Neural progenitor cell (in vitro differentiated cells): ENCODE results near the gene NOS1AP. TPM values are rescaled to one million over a fixed set of nuclear protein-coding genes. Genes with fewer than 3 reads are reported as not detected.
A peak's percentile ranks its signal among the peaks of the same experiment; 100 is the strongest.
"Not testable (repeated sequence)": the region's sequence is repeated elsewhere in the genome, so short reads cannot be mapped to it uniquely, and the experiment has no call there.

Experiments
- DNase-seq: peaks from one replicate; pipeline ENCODE4 v3.0.0-alpha.2; 2016; ENCODE audit warnings: low spot score
- H2AFZ ChIP-seq: fragments of 200-600 bp; sonication (generic); replicated peaks from 2 replicates; pipeline ENCODE4 v1.6.1; 2016; ENCODE audit warnings: antibody characterized with exemption
- H3F3A ChIP-seq: fragments of 200-600 bp; sonication (generic); 2 replicates; pipeline ENCODE4 v1.6.1; 2016; ENCODE audit warnings: antibody characterized with exemption, low read depth
- H3K27ac ChIP-seq: fragments of 200-600 bp; sonication (generic); 2 replicates; pipeline ENCODE4 v1.5.1; 2016; ENCODE audit warnings: mild to moderate bottlenecking
- H3K27me3 ChIP-seq: fragments of 200-600 bp; sonication (generic); 2 replicates; pipeline ENCODE4 v1.6.1; 2016; ENCODE audit warnings: mild to moderate bottlenecking, moderate library complexity
- H3K36me3 ChIP-seq: fragments of 200-600 bp; sonication (generic); 2 replicates; pipeline ENCODE4 v1.5.1; 2016
- H3K4me1 ChIP-seq: fragments of 200-600 bp; sonication (generic); 2 replicates; pipeline ENCODE4 v1.6.1; 2016; ENCODE audit warnings: mixed run types
- H3K4me2 ChIP-seq: fragments of 200-600 bp; sonication (generic); 2 replicates; pipeline ENCODE4 v1.6.1; 2016
- H3K4me3 ChIP-seq: fragments of 200-600 bp; sonication (generic); 2 replicates; pipeline ENCODE4 v1.5.1; 2016
- H3K79me2 ChIP-seq: fragments of 200-600 bp; sonication (generic); 2 replicates; pipeline ENCODE4 v1.6.1; 2016; ENCODE audit warnings: low read depth
- H3K9ac ChIP-seq: fragments of 200-600 bp; sonication (generic); 2 replicates; pipeline ENCODE4 v1.6.1; 2016
- H3K9me3 ChIP-seq: fragments of 200-600 bp; sonication (generic); 2 replicates; pipeline ENCODE4 v1.5.1; 2016; ENCODE audit warnings: low read depth
- H4K20me1 ChIP-seq: fragments of 200-600 bp; sonication (generic); 2 replicates; pipeline ENCODE4 v1.6.1; 2016; ENCODE audit warnings: low read depth
- H3K27ac Mint-ChIP-seq: 3 replicates; pipeline ENCODE4 v1.8.0; 2021; ENCODE audit warnings: mixed read lengths
- H3K27me3 Mint-ChIP-seq: 2 replicates; pipeline ENCODE4 v1.8.0; 2022; ENCODE audit warnings: low read depth, mild to moderate bottlenecking, inconsistent platforms, moderate library complexity, mixed read lengths; ENCODE audit not compliant: insufficient read depth
- H3K36me3 Mint-ChIP-seq: 3 replicates; pipeline ENCODE4 v1.8.0; 2021; ENCODE audit warnings: mixed read lengths
- H3K4me1 Mint-ChIP-seq: 3 replicates; pipeline ENCODE4 v1.8.0; 2021; ENCODE audit warnings: mixed read lengths
- H3K4me3 Mint-ChIP-seq: 3 replicates; pipeline ENCODE4 v1.8.0; 2021; ENCODE audit warnings: mild to moderate bottlenecking, moderate library complexity, mixed read lengths
- H3K9me3 Mint-ChIP-seq: 3 replicates; pipeline ENCODE4 v1.8.0; 2020; ENCODE audit warnings: mixed read lengths
- EZH2 ChIP-seq: fragments of 200-600 bp; sonication (generic); IDR thresholded peaks from 2 replicates; pipeline ENCODE4 v1.6.1; 2017; ENCODE audit warnings: antibody characterized with exemption, mild to moderate bottlenecking, moderate library complexity
- EZH2phosphoT487 ChIP-seq: fragments of 200-600 bp; sonication (generic); IDR thresholded peaks from 2 replicates; pipeline ENCODE4 v1.6.1; 2017; ENCODE audit warnings: antibody characterized with exemption
- total RNA-seq: library from RNA; depleted of rRNA; stranded (reverse); fragments of >200 nt; gene quantifications from 2 replicates; pipeline ENCODE4 v1.2.3, GENCODE V29; 2015; ENCODE audit warnings: low replicate concordance
- TF ChIP-seq, protein P1 (sequence below): fragments of 200-600 bp; sonication (generic); IDR thresholded peaks from 2 replicates; pipeline ENCODE4 v1.5.1; 2017; ENCODE audit warnings: antibody characterized with exemption, mild to moderate bottlenecking

The NOS1AP gene
- total RNA-seq, 1 donor from 2014 or later: 2.4 TPM

DNA sequence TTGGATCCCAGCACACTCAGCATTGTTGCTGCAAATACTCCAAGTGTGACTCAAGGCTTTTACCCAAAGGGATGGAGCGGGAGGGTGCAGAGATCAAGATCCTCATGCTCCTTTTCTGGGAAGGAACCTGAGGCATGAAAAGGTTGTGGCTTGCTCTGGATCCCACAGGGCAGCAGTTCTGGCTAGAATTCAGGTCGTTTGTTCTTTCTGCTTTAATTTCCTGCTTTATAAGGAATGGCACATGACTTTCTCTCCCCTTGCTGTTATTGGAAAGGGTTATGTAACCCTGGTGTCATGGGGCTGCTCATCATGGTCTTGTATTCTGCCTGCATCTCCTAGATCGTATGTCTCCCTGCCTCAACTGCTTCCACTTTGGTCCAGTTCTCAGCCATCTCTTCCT lies 101.6 kb downstream of the NOS1AP start:
- Mint-ChIP-seq H3K4me3 (no peak overlapping the region), H3K27me3 (peaks cover 2% of the 10 kb centered on the region), H3K36me3 (no peaks in the 10 kb centered on the region), H3K4me1 (peaks cover 72% of the 10 kb centered on the region), H3K27ac (peak overlapping the region; percentile 27), H3K9me3 (no peaks in the 10 kb centered on the region)
- DNase-seq: no peak
- H3K79me2 ChIP-seq: peaks cover 34% of the 10 kb centered on the region
- H3K9ac ChIP-seq: no peak overlapping the region
- TF ChIP-seq EZH2 (no peak), EZH2phosphoT487 (no peak)
- TF ChIP-seq, protein P1, sequence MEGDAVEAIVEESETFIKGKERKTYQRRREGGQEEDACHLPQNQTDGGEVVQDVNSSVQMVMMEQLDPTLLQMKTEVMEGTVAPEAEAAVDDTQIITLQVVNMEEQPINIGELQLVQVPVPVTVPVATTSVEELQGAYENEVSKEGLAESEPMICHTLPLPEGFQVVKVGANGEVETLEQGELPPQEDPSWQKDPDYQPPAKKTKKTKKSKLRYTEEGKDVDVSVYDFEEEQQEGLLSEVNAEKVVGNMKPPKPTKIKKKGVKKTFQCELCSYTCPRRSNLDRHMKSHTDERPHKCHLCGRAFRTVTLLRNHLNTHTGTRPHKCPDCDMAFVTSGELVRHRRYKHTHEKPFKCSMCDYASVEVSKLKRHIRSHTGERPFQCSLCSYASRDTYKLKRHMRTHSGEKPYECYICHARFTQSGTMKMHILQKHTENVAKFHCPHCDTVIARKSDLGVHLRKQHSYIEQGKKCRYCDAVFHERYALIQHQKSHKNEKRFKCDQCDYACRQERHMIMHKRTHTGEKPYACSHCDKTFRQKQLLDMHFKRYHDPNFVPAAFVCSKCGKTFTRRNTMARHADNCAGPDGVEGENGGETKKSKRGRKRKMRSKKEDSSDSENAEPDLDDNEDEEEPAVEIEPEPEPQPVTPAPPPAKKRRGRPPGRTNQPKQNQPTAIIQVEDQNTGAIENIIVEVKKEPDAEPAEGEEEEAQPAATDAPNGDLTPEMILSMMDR: no peak
- H3F3A ChIP-seq: peaks cover 48% of the 10 kb centered on the region
- H3K4me1 ChIP-seq: peaks cover 64% of the 10 kb centered on the region
- no peak overlapping the region for H3K4me2 ChIP-seq
- no peak overlapping the region for H3K27ac ChIP-seq
- H3K9me3 ChIP-seq: no peaks in the 10 kb centered on the region
- H4K20me1 ChIP-seq: no peaks in the 10 kb centered on the region
- H3K36me3 ChIP-seq: no peaks in the 10 kb centered on the region
- H2AFZ ChIP-seq: no peak overlapping the region
- no peaks in the 10 kb centered on the region for H3K27me3 ChIP-seq
- no peak overlapping the region for H3K4me3 ChIP-seq

DNA sequence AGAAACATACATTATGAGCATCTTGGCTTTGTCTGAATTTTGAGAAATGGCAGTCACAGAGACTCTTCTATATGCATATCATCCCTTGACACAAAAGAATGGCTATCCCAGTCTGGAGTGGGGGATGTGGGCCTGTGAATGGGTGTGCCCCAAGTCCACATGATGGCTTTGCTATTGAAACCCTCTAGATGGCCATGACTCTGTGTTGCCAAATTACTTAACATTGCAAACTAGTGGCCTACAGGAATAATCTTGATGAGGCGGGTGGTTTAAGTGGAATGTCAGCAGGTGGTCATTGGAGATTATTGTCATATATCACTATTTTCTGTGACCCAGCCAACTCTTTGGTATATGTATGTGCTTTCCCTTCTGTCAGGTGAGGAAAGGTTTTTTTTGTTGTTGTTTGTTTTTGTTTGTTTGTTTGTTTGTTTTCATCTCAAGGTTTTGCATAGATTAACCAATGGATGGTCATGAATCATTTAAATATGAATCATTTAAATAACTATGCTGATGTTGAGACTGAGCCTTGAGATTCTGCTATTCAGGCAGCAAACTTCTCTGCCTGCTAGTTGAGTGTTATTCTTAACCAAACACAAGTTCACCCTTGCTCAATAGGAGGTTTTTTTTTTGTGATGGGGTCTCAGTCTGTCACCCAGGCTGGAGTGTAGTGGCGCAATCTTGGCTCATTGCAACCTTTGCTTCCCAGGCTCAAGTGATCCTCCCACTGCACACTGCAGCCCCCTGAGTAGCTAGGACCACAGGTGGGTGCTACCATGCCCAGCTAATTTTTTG lies 103.0 kb downstream of the NOS1AP start:
- Mint-ChIP-seq H3K4me1 (peaks cover 70% of the 10 kb centered on the region), H3K9me3 (no peaks in the 10 kb centered on the region), H3K27ac (no peak overlapping the region), H3K36me3 (no peaks in the 10 kb centered on the region), H3K4me3 (no peak overlapping the region), H3K27me3 (peaks cover 2% of the 10 kb centered on the region)
- Histone ChIP-seq H3K4me2 (no peak overlapping the region), H4K20me1 (no peaks in the 10 kb centered on the region), H3K27me3 (no peaks in the 10 kb centered on the region), H3F3A (peaks cover 44% of the 10 kb centered on the region), H3K4me3 (no peak overlapping the region), H3K9me3 (no peaks in the 10 kb centered on the region), H2AFZ (no peak overlapping the region), H3K79me2 (peaks cover 21% of the 10 kb centered on the region), H3K36me3 (no peaks in the 10 kb centered on the region), H3K4me1 (peaks cover 62% of the 10 kb centered on the region), H3K9ac (no peak overlapping the region), H3K27ac (no peak overlapping the region)
- DNase-seq: no peak
- TF ChIP-seq, protein P1: no peak
- TF ChIP-seq EZH2 (no peak), EZH2phosphoT487 (no peak)

DNA sequence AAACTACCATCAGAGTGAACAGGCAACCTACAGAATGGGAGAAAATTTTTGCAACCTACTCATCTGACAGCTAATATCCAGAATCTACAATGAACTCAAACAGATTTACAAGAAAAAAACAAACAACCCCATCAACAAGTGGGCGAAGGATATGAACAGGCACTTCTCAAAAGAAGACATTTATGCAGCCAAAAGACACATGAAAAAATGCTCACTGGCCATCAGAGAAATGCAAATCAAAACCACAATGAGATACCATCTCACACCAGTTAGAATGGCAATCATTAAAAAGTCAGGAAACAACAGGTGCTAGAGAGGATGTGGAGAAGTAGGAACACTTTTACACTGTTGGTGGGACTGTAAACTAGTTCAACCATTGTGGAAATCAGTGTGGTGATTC lies 104.1 kb downstream of the NOS1AP start:
- peaks cover 66% of the 10 kb centered on the region for H3K4me1 Mint-ChIP-seq
- not testable (repeated sequence) for H3K4me2 ChIP-seq

DNA sequence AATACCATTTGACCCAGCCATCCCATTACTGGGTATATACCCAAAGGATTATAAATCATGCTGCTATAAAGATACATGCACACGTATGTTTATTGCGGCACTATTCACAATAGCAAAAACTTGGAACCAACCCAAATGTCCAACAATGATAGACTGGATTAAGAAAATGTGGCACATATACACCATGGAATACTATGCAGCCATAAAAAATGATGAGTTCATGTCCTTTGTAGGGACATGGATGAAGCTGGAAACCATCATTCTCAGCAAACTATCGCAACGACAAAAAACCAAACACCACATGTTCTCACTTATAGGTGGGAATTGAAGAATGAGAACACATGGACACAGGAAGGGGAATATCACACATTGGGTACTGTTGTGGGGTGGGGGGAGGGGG lies 104.5 kb downstream of the NOS1AP start:
- not testable (repeated sequence) for H3K27ac Mint-ChIP-seq, H3K27me3 ChIP-seq, H3K36me3 ChIP-seq, H3K36me3 Mint-ChIP-seq, H3K4me3 ChIP-seq, H3K9me3 ChIP-seq, H3K9me3 Mint-ChIP-seq, H4K20me1 ChIP-seq, H3K9ac ChIP-seq, H3K27ac ChIP-seq, H2AFZ ChIP-seq, H3K4me3 Mint-ChIP-seq, H3K4me2 ChIP-seq, DNase-seq, H3K27me3 Mint-ChIP-seq
- Histone ChIP-seq H3K79me2 (peaks cover 12% of the 10 kb centered on the region), H3F3A (peaks cover 29% of the 10 kb centered on the region), H3K4me1 (peaks cover 49% of the 10 kb centered on the region)
- peaks cover 62% of the 10 kb centered on the region for H3K4me1 Mint-ChIP-seq

More for the DNA sequence above, 104.1 kb downstream of the NOS1AP start:
- H3K9me3 ChIP-seq, H3K36me3 Mint-ChIP-seq, H3K9me3 Mint-ChIP-seq, H3K9ac ChIP-seq, H3K27ac ChIP-seq, DNase-seq, H3K4me3 Mint-ChIP-seq, H3K27me3 Mint-ChIP-seq, H3K36me3 ChIP-seq, H3K27ac Mint-ChIP-seq, H3K4me3 ChIP-seq, H2AFZ ChIP-seq, H3K27me3 ChIP-seq, H4K20me1 ChIP-seq: not testable (repeated sequence)
- Histone ChIP-seq H3F3A (peaks cover 33% of the 10 kb centered on the region), H3K4me1 (peaks cover 52% of the 10 kb centered on the region), H3K79me2 (peaks cover 12% of the 10 kb centered on the region)
